HEK293T (cell line): ENCODE measurements around the gene UNKL.

Experiments
- FOXA1 ChIP-seq: fragments of 450-650 bp; IDR thresholded peaks from 2 replicates; pipeline ENCODE4 v1.6.1; 2016; ENCODE audit warnings: mild to moderate bottlenecking
- FOXM1 ChIP-seq: fragments of 450-650 bp; IDR thresholded peaks from 2 replicates; pipeline ENCODE4 v1.6.1; 2017; ENCODE audit warnings: mild to moderate bottlenecking, borderline replicate concordance
- SUZ12 ChIP-seq: fragments of 450-650 bp; IDR thresholded peaks from 2 replicates; pipeline ENCODE4 v1.6.1; 2016; ENCODE audit warnings: mild to moderate bottlenecking

GRCh38 chr16:1356061-1356900 lies 58.2 kb downstream of the UNKL start:
- TF ChIP-seq FOXA1 (no peak), SUZ12 (no peak), FOXM1 (no peak)
